PC-3 (cell line): ENCODE measurements around the gene GPN2. TPM values are rescaled to one million over a fixed set of nuclear protein-coding genes. Genes with fewer than 3 reads are reported as not detected.

Source experiments
- ATAC-seq: fragments of 200-7000 bp; cut with Tn5 transposase; 2 replicates; pipeline ENCODE4 v1.9.1; 2020; ENCODE audit warnings: mild to moderate bottlenecking, moderate library complexity
- BruUV-seq: library from RNA; stranded (reverse); fragments of 400-500 nt; replicated peaks from 2 replicates; lab custom pipeline; 2021; lab: Mats Ljungman, UMichigan
- CTCF ChIA-PET: fragments of 300-600 bp; sonication (Branson Sonifier 250); formaldehyde crosslinking; loops from one replicate; lab custom pipeline; 2022; ENCODE audit warnings: antibody characterized with exemption; lab: Charles Lee
- POLR2A ChIA-PET: fragments of 300-600 bp; sonication (Branson Sonifier 250); formaldehyde crosslinking; loops from one replicate; lab custom pipeline; 2022; ENCODE audit warnings: antibody characterized with exemption; ENCODE audit not compliant: unreplicated experiment; lab: Charles Lee
- DNase-seq: peaks from one replicate; pipeline ENCODE4 v3.0.0-alpha.2; 2015
- H2AFZ ChIP-seq: fragments of 300-600 bp; sonication (generic); 2 replicates; pipeline ENCODE4 v1.6.0; 2016; ENCODE audit warnings: antibody characterized with exemption, low read length
- H3F3A ChIP-seq: fragments of 300-600 bp; sonication (generic); one replicate; pipeline ENCODE4 v1.6.0; 2017; ENCODE audit warnings: antibody characterized with exemption, low read length, control low read depth, mild to moderate bottlenecking; ENCODE audit not compliant: unreplicated experiment
- H3K27ac ChIP-seq: fragments of 300-600 bp; sonication (generic); 2 replicates; pipeline ENCODE4 v1.5.1; 2016; ENCODE audit warnings: mild to moderate bottlenecking, low read length
- H3K27me3 ChIP-seq: fragments of 300-600 bp; sonication (generic); 2 replicates; pipeline ENCODE4 v1.6.1; 2016; ENCODE audit warnings: low read length, mixed read lengths
- H3K36me3 ChIP-seq: fragments of 300-600 bp; sonication (generic); 2 replicates; pipeline ENCODE4 v1.6.1; 2016; ENCODE audit warnings: low read depth, mixed run types, low read length, mixed read lengths
- H3K4me1 ChIP-seq: fragments of 300-600 bp; sonication (generic); 2 replicates; pipeline ENCODE4 v1.5.1; 2016; ENCODE audit warnings: low read length; ENCODE audit not compliant: insufficient read depth
- H3K4me2 ChIP-seq: fragments of 300-600 bp; sonication (generic); 2 replicates; pipeline ENCODE4 v1.6.0; 2016; ENCODE audit warnings: low read length
- H3K4me3 ChIP-seq: fragments of 300-600 bp; sonication (generic); 2 replicates; pipeline ENCODE4 v1.5.1; 2016; ENCODE audit warnings: mild to moderate bottlenecking, low read length, mixed read lengths
- H3K79me2 ChIP-seq: fragments of 300-600 bp; sonication (generic); 2 replicates; pipeline ENCODE4 v1.6.1; 2017; ENCODE audit warnings: low read length, mixed read lengths
- H3K9ac ChIP-seq: fragments of 300-600 bp; sonication (generic); 2 replicates; pipeline ENCODE4 v1.6.0; 2016; ENCODE audit warnings: mild to moderate bottlenecking, low read length
- H3K9me2 ChIP-seq: fragments of 300-600 bp; sonication (generic); replicated peaks from 2 replicates; pipeline ENCODE4 v1.6.1; 2016; ENCODE audit warnings: mixed run types, low read length, mixed read lengths
- H3K9me3 ChIP-seq: fragments of 300-600 bp; sonication (generic); 2 replicates; pipeline ENCODE4 v1.6.1; 2016; ENCODE audit warnings: low read length, mixed read lengths
- H4K20me1 ChIP-seq: fragments of 300-600 bp; sonication (generic); 2 replicates; pipeline ENCODE4 v1.6.1; 2016; ENCODE audit warnings: low read length, mixed read lengths
- CTCF ChIP-seq: fragments of 300-600 bp; sonication (generic); conservative IDR thresholded peaks from 2 replicates; pipeline ENCODE4 v1.5.1; 2017; ENCODE audit warnings: antibody characterized with exemption, low read depth, mild to moderate bottlenecking, low read length
- EZH2 ChIP-seq: fragments of 300-600 bp; sonication (generic); IDR thresholded peaks from one replicate; pipeline ENCODE4 v1.6.1; 2017; ENCODE audit warnings: antibody characterized with exemption, mild to moderate bottlenecking, low read length; ENCODE audit not compliant: unreplicated experiment
- EZH2phosphoT487 ChIP-seq: fragments of 300-600 bp; sonication (generic); IDR thresholded peaks from 2 replicates; pipeline ENCODE4 v1.6.1; 2018; ENCODE audit warnings: mild to moderate bottlenecking, antibody characterized with exemption, low read length, borderline replicate concordance
- intact Hi-C: fragments of 100-400 bp; cut with micrococcal nuclease; formaldehyde crosslinking; loops from 2 replicates; pipeline ENCODE4 v1.9.0; 2023
- total RNA-seq: library from RNA; depleted of rRNA; stranded (reverse); fragments of >200 nt; gene quantifications from 2 replicates; pipeline ENCODE4 v1.2.3, GENCODE V29; 2014

Gene GPN2
- total RNA-seq, 1 experiment from 2014 or later = 24.6 TPM

GRCh38 chr1:26913389-26913753 is 23.3 kb upstream of the GPN2 start:
- Histone ChIP-seq H3K27ac (no peak overlapping the region), H3K36me3 (no peaks in the 10 kb centered on the region), H2AFZ (no peak overlapping the region), H3K27me3 (no peaks in the 10 kb centered on the region), H3K79me2 (no peaks in the 10 kb centered on the region), H3K9me2 (no peaks in the 10 kb centered on the region), H4K20me1 (no peaks in the 10 kb centered on the region), H3K9me3 (no peaks in the 10 kb centered on the region), H3K4me2 (no peak overlapping the region), H3K9ac (no peak overlapping the region), H3K4me1 (no peaks in the 10 kb centered on the region), H3F3A (no peaks in the 10 kb centered on the region), H3K4me3 (no peak overlapping the region)
- CTCF ChIA-PET = no interaction called here
- no TSS peak for BruUV-seq
- ATAC-seq = no peak
- intact Hi-C loops = no loop called here
- no peak for DNase-seq
- TF ChIP-seq EZH2 = no peak
- no peak for TF ChIP-seq CTCF
- TF ChIP-seq EZH2phosphoT487 = no peak
- POLR2A ChIA-PET = no interaction called here

- ChIA-PET CTCF (no interaction called here), POLR2A (no interaction called here)
- no peaks in the 10 kb centered on the region for H3K79me2 ChIP-seq
- ATAC-seq = no peak
- H2AFZ ChIP-seq = no peak overlapping the region
- DNase-seq = no peak
- no peak overlapping the region for H3K27ac ChIP-seq
- H3F3A ChIP-seq = peaks cover 2% of the 10 kb centered on the region
- H3K27me3 ChIP-seq = no peaks in the 10 kb centered on the region
- H3K9me2 ChIP-seq = no peaks in the 10 kb centered on the region
- H3K9ac ChIP-seq = no peak overlapping the region
- intact Hi-C loops = no loop called here
- no peaks in the 10 kb centered on the region for H3K36me3 ChIP-seq
- no peaks in the 10 kb centered on the region for H4K20me1 ChIP-seq
- no peaks in the 10 kb centered on the region for H3K9me3 ChIP-seq
- H3K4me1 ChIP-seq = peaks cover 11% of the 10 kb centered on the region
- H3K4me2 ChIP-seq = no peak overlapping the region
- no TSS peak for BruUV-seq
- TF ChIP-seq EZH2phosphoT487 (no peak), EZH2 (no peak), CTCF (no peak)
- H3K4me3 ChIP-seq = no peak overlapping the region
Observed at GRCh38 chr1:26912147-26912490, 22.0 kb upstream of the GPN2 start.

- Histone ChIP-seq H3K9ac (no peak overlapping the region), H3K9me3 (no peaks in the 10 kb centered on the region), H3K4me3 (no peak overlapping the region), H3K79me2 (no peaks in the 10 kb centered on the region), H3K27ac (no peak overlapping the region), H2AFZ (no peak overlapping the region), H3K27me3 (no peaks in the 10 kb centered on the region), H3K4me1 (peaks cover 15% of the 10 kb centered on the region), H3F3A (peaks cover 5% of the 10 kb centered on the region), H3K4me2 (no peak overlapping the region), H4K20me1 (no peaks in the 10 kb centered on the region), H3K9me2 (no peaks in the 10 kb centered on the region), H3K36me3 (no peaks in the 10 kb centered on the region)
- TF ChIP-seq EZH2phosphoT487 (no peak), EZH2 (no peak), CTCF (no peak)
- CTCF ChIA-PET = no interaction called here
- DNase-seq (no peak), ATAC-seq (no peak)
- BruUV-seq = no TSS peak
- intact Hi-C loops = no loop called here
- POLR2A ChIA-PET = no interaction called here
Observed at GRCh38 chr1:26911399-26912146, 21.5 kb upstream of the GPN2 start.
